Hepatocyte (in vitro differentiated cells): ENCODE results near the gene MLXIP. TPM values are rescaled to one million over a fixed set of nuclear protein-coding genes. Genes with fewer than 3 reads are reported as not detected.

Source experiments
- DNase-seq: peaks from one replicate; pipeline ENCODE4 v3.0.0-alpha.2; 2016; ENCODE audit warnings: low spot score
- H2AFZ ChIP-seq: fragments of 200-600 bp; sonication (generic); 2 replicates; pipeline ENCODE4 v1.6.0; 2016; ENCODE audit warnings: antibody characterized with exemption, mild to moderate bottlenecking
- H3K27ac ChIP-seq: fragments of 200-600 bp; sonication (generic); 2 replicates; pipeline ENCODE4 v1.5.1; 2016; ENCODE audit warnings: mild to moderate bottlenecking
- H3K27me3 ChIP-seq: fragments of 200-600 bp; sonication (generic); 2 replicates; pipeline ENCODE4 v1.6.1; 2016
- H3K36me3 ChIP-seq: fragments of 200-600 bp; sonication (generic); replicated peaks from 2 replicates; pipeline ENCODE4 v1.5.1; 2016; ENCODE audit warnings: low read depth; ENCODE audit not compliant: insufficient read depth
- H3K4me1 ChIP-seq: fragments of 200-600 bp; sonication (generic); 2 replicates; pipeline ENCODE4 v1.5.1; 2016; ENCODE audit warnings: mild to moderate bottlenecking, moderate library complexity; ENCODE audit not compliant: insufficient read depth
- H3K4me2 ChIP-seq: fragments of 200-600 bp; sonication (generic); 2 replicates; pipeline ENCODE4 v1.6.0; 2016
- H3K4me3 ChIP-seq: fragments of 200-600 bp; sonication (generic); 2 replicates; pipeline ENCODE4 v1.5.1; 2016; ENCODE audit warnings: mild to moderate bottlenecking
- H3K79me2 ChIP-seq: fragments of 200-600 bp; sonication (generic); 2 replicates; pipeline ENCODE4 v1.6.0; 2017; ENCODE audit warnings: mild to moderate bottlenecking
- H3K9me2 ChIP-seq: fragments of 200-600 bp; sonication (generic); replicated peaks from 2 replicates; pipeline ENCODE4 v1.6.0; 2017; ENCODE audit warnings: mild to moderate bottlenecking; ENCODE audit not compliant: insufficient read depth
- H3K9me3 ChIP-seq: fragments of 200-600 bp; sonication (generic); 2 replicates; pipeline ENCODE4 v1.5.1; 2016; ENCODE audit warnings: low read depth, mild to moderate bottlenecking
- H4K20me1 ChIP-seq: fragments of 200-600 bp; sonication (generic); 2 replicates; pipeline ENCODE4 v1.6.0; 2016; ENCODE audit warnings: mild to moderate bottlenecking; ENCODE audit not compliant: insufficient read depth, poor library complexity, severe bottlenecking
- EZH2 ChIP-seq: fragments of 200-600 bp; sonication (generic); IDR thresholded peaks from 2 replicates; pipeline ENCODE4 v1.6.1; 2016; ENCODE audit warnings: antibody characterized with exemption, mild to moderate bottlenecking, borderline replicate concordance
- EZH2phosphoT487 ChIP-seq: fragments of 200-600 bp; sonication (generic); IDR thresholded peaks from one replicate; pipeline ENCODE4 v1.6.1; 2018; ENCODE audit warnings: antibody characterized with exemption, mild to moderate bottlenecking, low read depth, moderate library complexity; ENCODE audit not compliant: unreplicated experiment, severe bottlenecking
- WGBS: methylation state at CpG from one replicate; pipeline ENCODE4 v1.1.6; 2016; ENCODE audit warnings: low lambda C conversion rate; ENCODE audit errors: missing lambda C conversion rate; 5-methylcytosine and 5-hydroxymethylcytosine counted together
- polyA plus RNA-seq: library from polyadenylated mRNA; unstranded; fragments of >200 nt; fragmentation: Nextera tagmentation; extraction: Ambion mirVana; gene quantifications from 2 replicates; pipeline ENCODE4 v1.2.1, GENCODE V29; 2016
- total RNA-seq: library from RNA; depleted of rRNA; stranded (reverse); fragments of >200 nt; gene quantifications from 2 replicates; pipeline ENCODE4 v1.2.3, GENCODE V29; 2014
- TF ChIP-seq, protein P1 (sequence below): fragments of 200-600 bp; sonication (generic); IDR thresholded peaks from 2 replicates; pipeline ENCODE4 v1.5.1; 2016; ENCODE audit warnings: antibody characterized with exemption, mild to moderate bottlenecking; ENCODE audit not compliant: poor library complexity

Gene MLXIP
- total and polyA plus RNA-seq, 2 experiments from 2014 or later, result 11.5 to 33.1 TPM

- no peak for DNase-seq
- Histone ChIP-seq H3K4me1 (no peaks in the 10 kb centered on the region), H3K36me3 (no peaks in the 10 kb centered on the region), H3K4me3 (no peak overlapping the region), H2AFZ (no peak overlapping the region), H3K4me2 (no peak overlapping the region), H3K27me3 (no peaks in the 10 kb centered on the region), H3K79me2 (no peaks in the 10 kb centered on the region), H4K20me1 (no peaks in the 10 kb centered on the region), H3K9me3 (no peaks in the 10 kb centered on the region), H3K27ac (no peak overlapping the region), H3K9me2 (no peaks in the 10 kb centered on the region)
- 51% methylated on average over 6 of the region's 6 CpGs for WGBS
- TF ChIP-seq EZH2phosphoT487 (no peak), EZH2 (no peak)
- TF ChIP-seq, protein P1, sequence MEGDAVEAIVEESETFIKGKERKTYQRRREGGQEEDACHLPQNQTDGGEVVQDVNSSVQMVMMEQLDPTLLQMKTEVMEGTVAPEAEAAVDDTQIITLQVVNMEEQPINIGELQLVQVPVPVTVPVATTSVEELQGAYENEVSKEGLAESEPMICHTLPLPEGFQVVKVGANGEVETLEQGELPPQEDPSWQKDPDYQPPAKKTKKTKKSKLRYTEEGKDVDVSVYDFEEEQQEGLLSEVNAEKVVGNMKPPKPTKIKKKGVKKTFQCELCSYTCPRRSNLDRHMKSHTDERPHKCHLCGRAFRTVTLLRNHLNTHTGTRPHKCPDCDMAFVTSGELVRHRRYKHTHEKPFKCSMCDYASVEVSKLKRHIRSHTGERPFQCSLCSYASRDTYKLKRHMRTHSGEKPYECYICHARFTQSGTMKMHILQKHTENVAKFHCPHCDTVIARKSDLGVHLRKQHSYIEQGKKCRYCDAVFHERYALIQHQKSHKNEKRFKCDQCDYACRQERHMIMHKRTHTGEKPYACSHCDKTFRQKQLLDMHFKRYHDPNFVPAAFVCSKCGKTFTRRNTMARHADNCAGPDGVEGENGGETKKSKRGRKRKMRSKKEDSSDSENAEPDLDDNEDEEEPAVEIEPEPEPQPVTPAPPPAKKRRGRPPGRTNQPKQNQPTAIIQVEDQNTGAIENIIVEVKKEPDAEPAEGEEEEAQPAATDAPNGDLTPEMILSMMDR, result no peak
Measured at GRCh38 chr12:122142857-122143256, 64.3 kb downstream of the MLXIP start.

DNA sequence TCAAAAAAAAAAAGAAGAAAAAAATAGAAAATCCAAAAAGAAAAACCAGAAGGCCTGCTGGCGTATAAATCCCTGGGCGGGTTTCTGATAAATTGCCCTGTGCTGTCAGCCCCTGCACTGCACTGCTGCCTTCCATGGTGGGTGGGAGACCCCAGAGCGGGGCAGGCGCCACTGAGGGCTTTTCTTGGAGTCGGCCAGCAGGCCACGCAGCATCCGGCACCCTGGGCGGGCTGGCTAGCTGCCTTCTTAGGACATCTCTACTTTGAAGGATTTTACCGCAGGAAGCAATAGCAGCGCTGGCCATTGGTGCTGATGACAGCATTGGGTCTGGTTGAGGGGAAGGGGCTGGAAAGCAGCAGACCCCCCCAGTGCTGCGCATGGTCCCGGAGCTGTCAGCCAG is 66.3 kb downstream of the MLXIP start:
- H3K9me3 ChIP-seq, result no peaks in the 10 kb centered on the region
- H3K4me1 ChIP-seq, result no peaks in the 10 kb centered on the region
- no peaks in the 10 kb centered on the region for H3K9me2 ChIP-seq
- no peak overlapping the region for H2AFZ ChIP-seq
- no peaks in the 10 kb centered on the region for H3K36me3 ChIP-seq
- H3K27ac ChIP-seq, result no peak overlapping the region
- TF ChIP-seq EZH2 (no peak), EZH2phosphoT487 (no peak)
- TF ChIP-seq, protein P1, result no peak
- DNase-seq, result no peak
- H4K20me1 ChIP-seq, result no peaks in the 10 kb centered on the region
- H3K79me2 ChIP-seq, result no peaks in the 10 kb centered on the region
- H3K27me3 ChIP-seq, result no peaks in the 10 kb centered on the region
- no peak overlapping the region for H3K4me2 ChIP-seq
- 95% methylated on average over 12 of the region's 12 CpGs for WGBS
- no peak overlapping the region for H3K4me3 ChIP-seq

DNA sequence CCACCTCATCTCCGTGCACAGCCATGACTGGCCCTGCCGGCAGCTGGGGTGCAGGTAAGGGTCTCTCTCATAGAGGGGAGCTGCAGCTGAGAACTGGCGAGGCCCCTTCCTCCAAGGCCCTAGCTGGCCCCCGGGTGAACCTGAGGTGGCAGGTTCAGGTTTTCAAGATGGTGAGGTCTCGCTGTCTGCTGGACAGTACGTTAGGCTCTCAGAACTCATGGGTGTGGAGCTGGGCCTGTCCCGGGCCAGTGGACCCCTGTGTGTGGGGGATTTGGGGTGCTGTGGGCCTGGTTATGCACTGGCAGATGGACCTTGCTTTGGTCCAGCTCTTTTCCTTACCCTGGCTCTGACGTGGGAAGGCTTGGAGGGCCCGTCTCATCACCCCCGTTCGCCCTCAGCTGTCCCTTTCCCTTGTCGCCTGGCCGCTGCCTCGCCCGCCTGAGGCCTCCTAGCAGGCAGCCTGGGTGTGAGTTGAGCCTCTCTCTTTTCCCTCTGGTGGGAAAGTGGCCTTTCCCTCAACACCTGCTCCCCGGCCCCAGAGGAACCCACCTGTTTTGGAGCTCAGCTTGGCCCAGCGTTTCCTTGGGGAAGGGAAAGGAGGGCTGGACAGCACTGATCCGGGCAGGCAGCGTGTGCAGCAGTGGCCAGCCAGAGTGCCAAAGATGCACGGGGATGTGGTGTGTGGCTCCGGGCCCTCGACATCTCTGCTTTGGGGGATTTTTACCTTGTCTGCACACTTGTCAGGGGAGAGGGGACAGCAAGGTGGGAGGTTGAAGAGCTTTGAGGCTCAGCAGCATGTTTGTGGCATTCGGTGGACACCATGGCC is 67.2 kb downstream of the MLXIP start:
- Histone ChIP-seq H3K9me3 (no peaks in the 10 kb centered on the region), H3K9me2 (no peaks in the 10 kb centered on the region), H3K4me1 (no peaks in the 10 kb centered on the region), H2AFZ (no peak overlapping the region), H3K36me3 (no peaks in the 10 kb centered on the region), H3K4me2 (no peak overlapping the region), H3K79me2 (no peaks in the 10 kb centered on the region), H3K27ac (no peak overlapping the region), H3K4me3 (no peak overlapping the region), H3K27me3 (no peaks in the 10 kb centered on the region), H4K20me1 (no peaks in the 10 kb centered on the region)
- 95% methylated on average over 23 of the region's 23 CpGs for WGBS
- TF ChIP-seq EZH2phosphoT487, result no peak
- TF ChIP-seq, protein P1, result no peak
- TF ChIP-seq EZH2, result no peak
- DNase-seq, result no peak
